Aorta (tissue), 5 donors: ENCODE data around the gene RIN2. TPM values are rescaled to one million over a fixed set of nuclear protein-coding genes. Genes with fewer than 3 reads are reported as not detected.
A peak's percentile ranks its signal among the peaks of the same experiment; 100 is the strongest.

Source experiments
- ATAC-seq: fragments of 200-7000 bp; cut with Tn5 transposase; one replicate; pipeline ENCODE4 v1.9.1; 2022; ENCODE audit warnings: moderate library complexity; ENCODE audit not compliant: low FRiP score
- DNase-seq, 2 donors: peaks; one replicate each; pipeline ENCODE4 v3.0.0-alpha.2; 2020
- H3K27ac ChIP-seq, 2 donors: one replicate each; pipeline ENCODE4 v1.5.1; 2013; ENCODE audit warnings: low read length in 2 of 2, mild to moderate bottlenecking in 2 of 2, moderate library complexity in 2 of 2, control low read depth in 1 of 2, inconsistent platforms in 1 of 2, low read depth in 1 of 2
- H3K27me3 ChIP-seq, 2 donors: one replicate each; pipeline ENCODE4 v1.6.1; 2013; ENCODE audit warnings: control low read depth in 1 of 2, low read length in 1 of 2, mild to moderate bottlenecking in 1 of 2, moderate library complexity in 1 of 2; ENCODE audit not compliant: insufficient read depth in 2 of 2, control insufficient read depth in 1 of 2
- H3K36me3 ChIP-seq, 2 donors: one replicate each; pipeline ENCODE4 v1.6.1; 2013; ENCODE audit warnings: control low read depth in 1 of 2, low read length in 1 of 2, mild to moderate bottlenecking in 1 of 2; ENCODE audit not compliant: insufficient read depth in 2 of 2, control insufficient read depth in 1 of 2
- H3K4me1 ChIP-seq, 2 donors: one replicate each; pipeline ENCODE4 v1.6.1; 2013; ENCODE audit warnings: low read length in 2 of 2, control low read depth in 1 of 2, mild to moderate bottlenecking in 1 of 2, moderate library complexity in 1 of 2; ENCODE audit not compliant: insufficient read depth in 2 of 2, control insufficient read depth in 1 of 2
- H3K4me3 ChIP-seq, 2 donors: one replicate each; pipeline ENCODE4 v1.5.1; 2013; ENCODE audit warnings: low read length in 2 of 2, control low read depth in 1 of 2, mild to moderate bottlenecking in 1 of 2
- H3K9me3 ChIP-seq: one replicate; pipeline ENCODE4 v1.6.1; 2013; ENCODE audit warnings: mild to moderate bottlenecking, low read length; ENCODE audit not compliant: control insufficient read depth
- WGBS, 2 donors: extraction: QIAGEN DNeasy Blood & Tissue Kit; methylation state at CpG; one replicate each; pipeline ENCODE4 v1.1.7; 2013; 5-methylcytosine and 5-hydroxymethylcytosine counted together
- intact Hi-C, 2 donors: fragments of 100-400 bp; cut with DNase I; formaldehyde crosslinking; loops; one replicate each; pipeline versions ENCODE4 v1.14.2 to v1.15.0; 2022
- polyA plus RNA-seq, 2 donors: library from polyadenylated mRNA; stranded (reverse); fragments of 200-250 nt; gene quantifications; one replicate each; pipeline ENCODE4 v1.2.3, GENCODE V29; 2013
- total RNA-seq, 2 donors: library from RNA; stranded (reverse); fragmentation: NEBNext Ultra II Directional; extraction: Animal tissue kit (Norgen Biotek cat#: 25700); gene quantifications; one replicate each; pipeline ENCODE4 v1.2.1, GENCODE V29; 2021
- donor health status: healthy with polysubstance abuse.
- donor health status: Bipolar disorder and iron deficiency.
- donor health status: DM: no; HTN: no; CAD: no.
- donor health status: DM: no; HTN: no; CAD: no.
- donor health status: DM: yes; HTN: yes; CAD: no.

RIN2 gene
- total and polyA plus RNA-seq, 4 donors: 17.0 to 128 (median 45.8) TPM

DNA sequence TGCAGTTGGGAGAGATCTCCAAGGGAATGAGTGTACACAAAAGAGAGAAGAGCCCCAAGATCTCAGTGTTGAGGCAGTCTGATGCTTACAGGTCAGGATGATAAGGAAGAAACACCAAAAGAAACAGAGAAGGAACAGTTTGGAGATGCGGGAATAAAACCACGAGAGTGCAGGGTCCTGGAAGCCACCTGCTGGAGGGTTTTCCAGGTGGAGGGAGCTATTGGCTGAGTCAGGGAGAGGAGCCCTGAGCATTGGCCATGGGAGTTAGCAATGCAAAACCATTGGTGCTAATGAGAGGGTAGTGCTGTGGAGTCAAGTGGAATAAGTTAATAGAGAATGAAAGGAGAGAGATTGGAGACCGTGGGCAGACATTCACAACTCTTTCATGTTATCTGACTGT lies 39.2 kb upstream of the RIN2 start:
- no peak for ATAC-seq
- Histone ChIP-seq H3K9me3 (no peaks in the 10 kb centered on the region), H3K4me3 (no peak overlapping the region), H3K27ac (no peak overlapping the region), H3K36me3 (no peaks in the 10 kb centered on the region), H3K27me3 (no peaks in the 10 kb centered on the region), H3K4me1 (no peaks in the 10 kb centered on the region)
- no peak for DNase-seq
- intact Hi-C loops: no loop called here
- 79 to 90% methylated on average over 3 of the region's 3 CpGs for WGBS, 2 donors

DNA sequence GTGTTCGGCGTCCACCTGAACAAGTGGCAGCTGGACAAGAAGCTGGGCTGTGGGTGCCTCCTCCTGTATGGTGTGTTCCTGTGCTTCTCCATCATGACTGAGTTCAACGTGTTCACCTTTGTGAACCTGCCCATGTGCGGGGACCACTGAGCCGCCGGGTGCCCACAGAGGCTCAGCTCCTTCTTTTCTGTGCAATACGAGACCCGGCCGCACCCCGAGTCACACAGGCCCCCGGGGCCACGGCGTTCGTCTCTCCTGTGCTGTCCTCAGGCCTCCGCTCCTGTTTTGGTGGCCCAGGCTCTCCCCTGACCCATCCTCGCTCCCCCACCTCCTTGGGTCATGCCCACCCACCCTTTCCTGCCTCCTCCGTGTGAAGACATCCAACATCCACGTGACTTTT lies 37.1 kb upstream of the RIN2 start:
- Histone ChIP-seq H3K4me1 (no peaks in the 10 kb centered on the region), H3K27me3 (no peaks in the 10 kb centered on the region), H3K9me3 (no peaks in the 10 kb centered on the region), H3K4me3 (no peak overlapping the region), H3K27ac (no peak overlapping the region), H3K36me3 (no peaks in the 10 kb centered on the region)
- intact Hi-C loops: no loop called here
- WGBS, 2 donors: 90 to 94% methylated on average over 18 of the region's 18 CpGs
- no peak for DNase-seq
- peak; percentile 19 for ATAC-seq

DNA sequence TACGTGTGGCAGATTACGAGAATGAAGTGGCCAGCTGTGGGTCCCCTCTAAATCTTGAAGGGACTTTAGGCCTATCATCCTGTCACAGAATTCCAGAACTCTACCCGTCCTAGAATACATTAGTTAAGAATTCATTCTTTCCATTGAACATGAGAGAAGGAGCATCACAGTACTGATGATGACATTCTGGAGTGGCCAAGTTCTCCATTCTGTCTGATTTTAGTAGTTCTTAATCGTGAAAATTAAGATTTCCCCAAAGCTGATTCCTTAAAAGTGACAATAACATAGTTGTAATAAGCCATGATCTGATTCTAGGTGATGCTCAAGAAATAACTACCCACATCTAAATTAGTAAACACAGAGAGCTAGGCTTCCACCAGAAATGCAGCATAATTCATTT lies 35.0 kb upstream of the RIN2 start:
- H3K36me3 ChIP-seq: no peaks in the 10 kb centered on the region
- H3K9me3 ChIP-seq: no peaks in the 10 kb centered on the region
- H3K4me1 ChIP-seq: no peaks in the 10 kb centered on the region
- H3K27me3 ChIP-seq: no peaks in the 10 kb centered on the region
- H3K4me3 ChIP-seq: no peak overlapping the region
- ATAC-seq: no peak
- intact Hi-C loops: no loop called here
- no peak for DNase-seq
- no peak overlapping the region for H3K27ac ChIP-seq
- 87 to 91% methylated on average over 4 of the region's 4 CpGs for WGBS, 2 donors

DNA sequence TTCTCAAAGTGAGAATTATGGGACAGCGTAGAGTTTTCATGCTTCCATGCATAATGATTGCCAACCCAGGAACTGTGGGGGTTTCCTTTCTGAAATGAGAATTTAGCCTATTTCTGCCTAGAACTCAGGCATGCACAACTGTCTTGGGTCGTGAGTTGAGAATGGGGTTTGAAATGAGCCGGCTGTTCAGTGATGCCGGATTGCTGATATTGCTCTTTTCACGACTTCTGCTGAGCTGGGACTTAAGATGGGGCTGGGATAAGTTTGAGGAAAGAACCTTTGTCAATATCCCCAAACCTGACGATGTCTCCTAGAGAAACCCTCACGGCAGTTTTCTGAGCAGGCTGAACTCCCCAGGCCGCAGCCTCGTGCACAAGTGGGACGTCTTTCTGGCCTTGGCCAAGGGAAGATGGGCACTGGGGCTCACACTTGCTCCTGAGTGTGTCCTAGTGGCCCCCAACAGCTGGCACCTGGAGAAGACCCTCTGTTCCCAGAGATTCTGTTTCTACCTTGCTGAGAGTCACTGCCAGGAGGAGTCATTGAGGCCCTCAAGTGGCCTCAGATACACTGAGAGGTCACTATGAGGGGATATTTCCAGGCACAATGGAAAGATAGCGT lies 34.1 kb upstream of the RIN2 start:
- Histone ChIP-seq H3K4me3 (no peak overlapping the region), H3K36me3 (no peaks in the 10 kb centered on the region), H3K27me3 (no peaks in the 10 kb centered on the region), H3K27ac (no peak overlapping the region), H3K9me3 (no peaks in the 10 kb centered on the region), H3K4me1 (no peaks in the 10 kb centered on the region)
- ATAC-seq (no peak), DNase-seq (no peak)
- intact Hi-C loops: no loop called here
- 92 to 93% methylated on average over 11 of the region's 11 CpGs for WGBS, 2 donors

DNA sequence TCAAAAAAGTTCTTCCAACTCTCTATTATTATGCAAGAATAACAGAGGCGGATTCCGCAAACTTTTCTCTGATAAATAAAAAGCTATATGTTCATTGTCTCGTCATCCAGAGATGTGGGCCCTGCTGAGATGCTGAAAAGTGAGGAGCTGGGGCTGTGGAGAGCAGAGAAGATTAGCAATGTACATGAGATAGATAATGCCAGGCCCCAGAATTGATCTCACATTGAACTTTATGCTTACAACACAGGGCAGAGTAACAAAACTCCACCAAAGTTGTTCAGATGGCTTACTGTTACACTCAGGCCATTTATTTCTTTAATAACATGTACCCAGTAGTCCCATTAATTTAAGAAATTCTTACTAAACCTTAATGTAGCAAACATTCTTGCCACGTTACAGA lies 32.7 kb upstream of the RIN2 start:
- 88% methylated on average over 4 of the region's 4 CpGs for WGBS, 2 donors
- H3K9me3 ChIP-seq: no peaks in the 10 kb centered on the region
- H3K27me3 ChIP-seq: no peaks in the 10 kb centered on the region
- no peak overlapping the region for H3K4me3 ChIP-seq
- no peak overlapping the region for H3K27ac ChIP-seq
- DNase-seq: no peak
- ATAC-seq: no peak
- intact Hi-C loops: no loop called here
- H3K4me1 ChIP-seq: no peaks in the 10 kb centered on the region
- H3K36me3 ChIP-seq: no peaks in the 10 kb centered on the region

DNA sequence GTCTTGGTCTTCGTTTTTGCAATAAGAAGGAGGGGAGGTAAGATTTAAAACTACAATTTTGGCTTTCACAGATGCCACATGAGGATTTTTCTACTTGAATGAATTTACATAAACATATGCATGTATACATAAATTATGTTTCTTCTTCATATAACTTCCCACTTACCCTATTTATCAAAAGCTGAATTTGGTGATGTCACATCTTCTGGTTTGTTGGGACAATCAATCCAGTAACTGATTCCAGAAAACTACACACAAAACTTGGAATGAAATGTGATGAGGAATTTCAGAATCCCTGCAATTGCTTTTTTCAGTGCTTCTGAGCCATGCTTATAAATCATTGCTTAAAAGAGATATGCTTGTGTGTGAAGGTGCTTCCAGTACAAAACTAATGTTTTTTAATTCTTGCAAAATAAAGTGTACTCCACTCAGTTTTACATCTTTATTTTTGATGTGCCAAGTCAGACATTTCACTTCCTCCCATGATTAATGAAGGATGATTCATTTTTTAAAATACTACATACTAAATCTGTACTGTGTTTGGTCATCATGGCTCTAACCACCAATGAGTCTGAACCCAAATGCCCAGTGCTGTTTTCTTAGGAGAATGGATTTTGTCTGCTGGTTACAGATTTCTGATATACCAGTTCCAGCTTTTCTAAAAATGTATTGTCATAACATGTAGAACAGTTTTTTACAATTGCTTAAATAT lies 32.1 kb upstream of the RIN2 start:
- no peak overlapping the region for H3K4me3 ChIP-seq
- WGBS, 2 donors: 36 to 50% methylated on average over 1 of the region's 1 CpG
- H3K9me3 ChIP-seq: no peaks in the 10 kb centered on the region
- H3K27ac ChIP-seq: no peak overlapping the region
- ATAC-seq (no peak), DNase-seq (no peak)
- no peaks in the 10 kb centered on the region for H3K4me1 ChIP-seq
- intact Hi-C loops: no loop called here
- no peaks in the 10 kb centered on the region for H3K27me3 ChIP-seq
- no peaks in the 10 kb centered on the region for H3K36me3 ChIP-seq

DNA sequence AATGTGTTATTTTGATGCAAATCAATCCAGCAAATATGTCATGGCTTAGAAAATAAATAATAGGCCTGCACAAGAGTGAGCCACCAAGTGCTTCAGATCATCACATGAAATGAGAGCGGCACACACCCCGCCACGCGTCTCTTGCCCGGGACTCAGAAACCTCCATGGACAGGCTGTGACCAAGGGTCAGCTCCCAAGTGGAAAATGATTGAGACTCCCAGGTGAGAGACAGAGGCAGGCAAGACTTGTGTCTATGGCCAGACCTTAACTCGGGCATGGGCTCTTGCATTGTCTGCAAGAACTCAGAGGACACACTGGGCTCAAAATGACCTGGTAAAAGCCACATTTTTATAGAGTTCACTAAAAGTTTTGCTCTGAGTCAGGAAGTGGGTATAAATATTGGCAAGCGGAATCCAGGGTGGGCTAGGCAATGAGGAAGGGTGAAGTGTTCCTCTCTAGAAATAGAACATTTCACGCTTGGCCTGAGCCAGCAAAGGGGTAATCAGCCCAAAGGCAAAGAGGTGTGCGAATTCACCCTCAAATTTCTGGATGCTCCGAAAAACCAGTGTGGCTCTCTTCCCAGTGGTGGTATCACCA lies 30.7 kb upstream of the RIN2 start:
- ATAC-seq: no peak
- WGBS, 2 donors: 97 to 98% methylated on average over 10 of the region's 10 CpGs
- H3K4me3 ChIP-seq: no peak overlapping the region

DNA sequence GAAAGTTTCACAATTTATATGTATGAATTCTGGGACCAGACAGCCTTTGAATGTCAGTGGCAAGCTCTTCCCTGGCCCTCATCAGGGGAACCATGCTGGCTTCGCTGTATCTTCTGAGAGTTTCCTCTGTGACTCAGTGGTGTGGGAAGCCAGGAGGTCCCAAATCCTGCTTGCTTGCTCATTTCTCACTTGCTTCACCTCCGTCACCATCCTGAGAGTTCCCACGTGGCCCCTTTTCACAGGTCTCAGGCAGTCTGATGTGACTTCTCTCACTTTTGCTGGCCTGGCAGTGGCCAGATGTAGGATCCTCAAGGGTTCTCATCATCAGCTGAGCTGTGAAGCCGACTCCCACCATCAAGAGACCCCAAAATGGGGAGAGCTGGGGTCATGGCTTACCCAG lies 28.4 kb upstream of the RIN2 start:
- WGBS, 2 donors: 91 to 94% methylated on average over 4 of the region's 4 CpGs
- no peak overlapping the region for H3K4me3 ChIP-seq
- no peaks in the 10 kb centered on the region for H3K9me3 ChIP-seq
- H3K4me1 ChIP-seq: no peaks in the 10 kb centered on the region
- no peak for DNase-seq
- H3K27ac ChIP-seq: no peak overlapping the region
- no peaks in the 10 kb centered on the region for H3K36me3 ChIP-seq
- no peak for ATAC-seq
- H3K27me3 ChIP-seq: no peaks in the 10 kb centered on the region
- intact Hi-C loops: no loop called here

More for the DNA sequence above, 30.7 kb upstream of the RIN2 start:
- Histone ChIP-seq H3K27me3 (no peaks in the 10 kb centered on the region), H3K4me1 (no peaks in the 10 kb centered on the region), H3K36me3 (no peaks in the 10 kb centered on the region), H3K27ac (no peak overlapping the region), H3K9me3 (no peaks in the 10 kb centered on the region)
- intact Hi-C loops: no loop called here
- no peak for DNase-seq

DNA sequence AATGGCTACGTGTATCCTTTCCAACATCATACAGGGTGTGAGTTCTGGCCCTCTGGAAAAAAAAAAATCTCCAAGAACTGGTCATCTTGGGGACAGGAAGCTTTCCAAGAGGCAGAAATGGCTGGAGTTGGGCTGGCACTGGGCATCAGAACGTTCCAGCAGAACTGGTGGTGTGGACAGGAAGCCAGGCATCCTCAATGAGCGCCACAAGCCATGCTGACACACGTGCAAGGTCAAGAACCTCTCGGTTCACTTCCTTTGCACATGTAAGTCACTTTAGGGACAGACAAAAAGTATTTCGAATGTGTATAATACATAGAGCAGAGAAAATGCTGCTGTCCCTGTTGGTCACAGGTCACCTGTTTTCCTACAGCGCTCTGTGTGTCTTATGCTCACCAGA lies 27.4 kb upstream of the RIN2 start:
- intact Hi-C loops: no loop called here
- ATAC-seq: no peak

More for the DNA sequence above, 27.4 kb upstream of the RIN2 start:
- Histone ChIP-seq H3K27me3 (no peaks in the 10 kb centered on the region), H3K9me3 (no peaks in the 10 kb centered on the region), H3K27ac (no peak overlapping the region), H3K36me3 (no peaks in the 10 kb centered on the region), H3K4me1 (no peaks in the 10 kb centered on the region), H3K4me3 (no peak overlapping the region)
- DNase-seq: no peak
- 77% methylated on average over 7 of the region's 7 CpGs for WGBS, 2 donors
